ENCODE data around the gene TAAR8.
"Not testable (repeated sequence)": the region's sequence is repeated elsewhere in the genome, so short reads cannot be mapped to it uniquely, and the experiment has no call there.

GRCh38 chr6:132600900-132601299 is 48.4 kb downstream of the TAAR8 start:
- TF ChIP-seq POLR2A, CTCF (IDR thresholded peaks at IDR 0.05): not testable (repeated sequence)

Measured in esophagus squamous epithelium (tissue), 4 donors.